Endothelial cell (in vitro differentiated cells): ENCODE results near the gene PHF2. TPM values are rescaled to one million over a fixed set of nuclear protein-coding genes. Genes with fewer than 3 reads are reported as not detected.

Experiments
- DNase-seq: peaks from one replicate; pipeline ENCODE4 v3.0.0; 2021; ENCODE audit warnings: low spot score
- H3K27ac Mint-ChIP-seq: one replicate; pipeline ENCODE4 v1.8.0; 2021; ENCODE audit warnings: mixed read lengths, inconsistent platforms; ENCODE audit not compliant: unreplicated experiment
- H3K27me3 Mint-ChIP-seq: one replicate; pipeline ENCODE4 v1.8.0; 2021; ENCODE audit warnings: mild to moderate bottlenecking, moderate library complexity, mixed read lengths, inconsistent platforms; ENCODE audit not compliant: unreplicated experiment
- H3K36me3 Mint-ChIP-seq: one replicate; pipeline ENCODE4 v1.8.0; 2021; ENCODE audit warnings: mild to moderate bottlenecking, low read depth, mixed read lengths, inconsistent platforms; ENCODE audit not compliant: unreplicated experiment
- H3K4me1 Mint-ChIP-seq: one replicate; pipeline ENCODE4 v1.8.0; 2021; ENCODE audit warnings: mild to moderate bottlenecking, mixed read lengths, inconsistent platforms; ENCODE audit not compliant: unreplicated experiment
- H3K4me3 Mint-ChIP-seq: one replicate; pipeline ENCODE4 v1.8.0; 2021; ENCODE audit warnings: mild to moderate bottlenecking, mixed read lengths, inconsistent platforms; ENCODE audit not compliant: unreplicated experiment
- H3K9me3 Mint-ChIP-seq: one replicate; pipeline ENCODE4 v1.8.0; 2021; ENCODE audit warnings: mixed read lengths, inconsistent platforms; ENCODE audit not compliant: unreplicated experiment
- total RNA-seq: library from RNA; stranded (reverse); fragmentation: NEBNext Ultra II Directional; extraction: Animal tissue kit (Norgen Biotek cat#: 25700); gene quantifications from one replicate; pipeline ENCODE4 v1.2.1, GENCODE V29; 2021; ENCODE audit not compliant: unreplicated experiment
- TF ChIP-seq, protein P1 (sequence below): fragments of 200-600 bp; sonication (generic); IDR thresholded peaks from one replicate; pipeline ENCODE4 v1.5.0; 2021; ENCODE audit warnings: antibody characterized with exemption; ENCODE audit not compliant: unreplicated experiment

PHF2 gene
- total RNA-seq, 1 donor from 2014 or later = 20.9 TPM

DNA sequence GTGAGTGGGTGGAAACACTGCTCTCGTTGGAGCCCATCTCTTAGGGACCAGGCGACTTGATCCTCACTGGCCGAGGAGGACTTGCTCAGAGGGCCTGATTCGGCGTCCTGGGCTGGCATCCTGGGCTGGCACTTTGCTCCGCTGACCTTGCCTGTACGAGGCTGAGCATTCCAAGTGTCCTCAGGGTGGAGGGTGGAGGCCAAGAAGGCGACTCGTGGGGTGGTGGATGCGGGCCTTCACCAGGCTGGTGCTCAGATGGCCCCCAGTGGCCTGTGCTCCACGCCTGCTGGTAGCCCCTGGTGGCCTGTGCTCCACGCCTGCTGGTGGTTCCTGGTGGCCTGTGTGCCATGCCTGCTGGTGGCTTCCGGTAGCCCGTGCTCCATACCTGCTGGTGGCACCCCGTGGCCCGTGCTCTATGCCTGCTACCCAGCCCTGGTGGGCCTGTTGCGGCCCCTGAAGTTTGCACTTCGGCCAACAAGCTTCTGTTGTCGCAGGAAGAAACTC lies 42.9 kb downstream of the PHF2 start:
- Mint-ChIP-seq H3K4me1 (no peaks in the 10 kb centered on the region), H3K36me3 (no peaks in the 10 kb centered on the region), H3K27ac (no peak overlapping the region), H3K4me3 (no peak overlapping the region), H3K9me3 (no peaks in the 10 kb centered on the region), H3K27me3 (peaks cover 2% of the 10 kb centered on the region)
- TF ChIP-seq, protein P1, sequence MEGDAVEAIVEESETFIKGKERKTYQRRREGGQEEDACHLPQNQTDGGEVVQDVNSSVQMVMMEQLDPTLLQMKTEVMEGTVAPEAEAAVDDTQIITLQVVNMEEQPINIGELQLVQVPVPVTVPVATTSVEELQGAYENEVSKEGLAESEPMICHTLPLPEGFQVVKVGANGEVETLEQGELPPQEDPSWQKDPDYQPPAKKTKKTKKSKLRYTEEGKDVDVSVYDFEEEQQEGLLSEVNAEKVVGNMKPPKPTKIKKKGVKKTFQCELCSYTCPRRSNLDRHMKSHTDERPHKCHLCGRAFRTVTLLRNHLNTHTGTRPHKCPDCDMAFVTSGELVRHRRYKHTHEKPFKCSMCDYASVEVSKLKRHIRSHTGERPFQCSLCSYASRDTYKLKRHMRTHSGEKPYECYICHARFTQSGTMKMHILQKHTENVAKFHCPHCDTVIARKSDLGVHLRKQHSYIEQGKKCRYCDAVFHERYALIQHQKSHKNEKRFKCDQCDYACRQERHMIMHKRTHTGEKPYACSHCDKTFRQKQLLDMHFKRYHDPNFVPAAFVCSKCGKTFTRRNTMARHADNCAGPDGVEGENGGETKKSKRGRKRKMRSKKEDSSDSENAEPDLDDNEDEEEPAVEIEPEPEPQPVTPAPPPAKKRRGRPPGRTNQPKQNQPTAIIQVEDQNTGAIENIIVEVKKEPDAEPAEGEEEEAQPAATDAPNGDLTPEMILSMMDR = no peak
- DNase-seq = no peak

DNA sequence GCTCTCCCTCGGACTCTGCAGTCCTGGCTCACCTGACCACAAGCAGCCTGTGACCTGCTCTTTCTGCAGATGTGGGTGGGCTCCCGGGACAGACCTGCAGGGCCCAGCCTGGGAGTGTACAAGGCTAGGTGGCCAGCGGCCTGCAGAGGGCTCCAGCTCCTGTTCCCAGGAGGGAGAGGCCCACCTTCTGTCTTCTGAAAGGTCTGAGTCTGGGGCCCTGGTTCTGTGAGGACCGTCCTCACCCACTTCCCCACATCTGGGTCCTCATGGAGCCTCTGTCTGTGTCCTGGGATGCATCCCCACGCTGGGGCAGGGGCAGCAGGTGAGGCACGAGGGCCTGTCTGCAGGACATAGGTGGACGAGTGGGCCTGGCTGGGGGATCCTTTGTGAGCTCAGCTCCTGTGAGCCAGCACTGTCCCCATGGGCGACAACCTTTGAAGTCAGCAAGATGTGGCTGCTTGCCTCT lies 43.7 kb downstream of the PHF2 start:
- peaks cover 2% of the 10 kb centered on the region for H3K27me3 Mint-ChIP-seq
- no peaks in the 10 kb centered on the region for H3K9me3 Mint-ChIP-seq
- DNase-seq = no peak
- H3K36me3 Mint-ChIP-seq = no peaks in the 10 kb centered on the region
- TF ChIP-seq, protein P1 = no peak
- no peaks in the 10 kb centered on the region for H3K4me1 Mint-ChIP-seq
- no peak overlapping the region for H3K4me3 Mint-ChIP-seq
- no peak overlapping the region for H3K27ac Mint-ChIP-seq

DNA sequence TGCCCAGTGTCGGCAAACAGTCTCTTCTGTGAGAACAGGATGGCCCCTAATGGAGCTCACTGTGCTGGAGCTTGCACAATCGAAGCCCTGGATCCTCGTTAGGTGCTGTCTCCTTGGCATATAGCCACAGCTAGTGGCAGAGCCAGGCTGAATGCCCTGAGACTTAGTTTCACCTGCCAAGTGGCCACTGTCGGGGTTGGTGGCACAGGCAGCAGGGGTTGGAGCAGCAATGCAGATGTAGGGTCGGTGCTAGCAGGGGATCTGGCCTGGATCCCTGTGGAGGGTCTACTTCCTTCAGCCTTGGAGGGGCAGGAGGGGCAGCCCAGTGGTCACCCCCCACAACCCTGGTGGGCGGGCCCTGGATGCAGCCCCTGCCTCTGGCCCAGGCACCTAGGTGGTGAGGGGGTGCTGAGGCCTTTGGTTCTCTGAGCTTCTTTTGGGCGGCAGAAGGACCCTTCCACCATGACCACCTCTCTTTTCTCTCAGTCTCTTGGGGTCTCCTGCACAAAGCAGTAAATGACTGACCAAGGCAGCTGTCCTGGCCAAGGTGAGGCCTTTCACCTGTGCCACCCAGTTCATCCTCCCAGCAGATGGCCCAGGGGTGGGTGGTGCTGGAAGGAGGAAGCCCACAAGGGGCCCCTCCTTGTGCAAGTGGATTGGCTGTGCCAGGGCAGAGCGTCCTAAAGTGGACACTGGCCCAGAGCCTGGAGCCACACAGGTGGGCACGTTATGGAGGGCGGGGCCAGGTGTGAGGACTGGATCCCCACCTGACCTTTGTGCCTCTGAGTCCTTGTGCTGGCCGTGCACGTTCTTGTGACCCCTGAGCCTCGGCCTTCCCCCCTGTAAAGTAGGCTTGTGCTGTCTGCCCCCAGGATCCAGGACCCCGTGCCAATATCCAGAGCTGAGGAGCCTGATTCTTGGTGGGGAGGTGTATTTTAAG lies 44.8 kb downstream of the PHF2 start:
- no peaks in the 10 kb centered on the region for H3K36me3 Mint-ChIP-seq
- TF ChIP-seq, protein P1 = no peak
- H3K4me1 Mint-ChIP-seq = no peaks in the 10 kb centered on the region
- DNase-seq = no peak
- no peak overlapping the region for H3K27ac Mint-ChIP-seq
- H3K9me3 Mint-ChIP-seq = no peaks in the 10 kb centered on the region
- H3K4me3 Mint-ChIP-seq = no peak overlapping the region
- peaks cover 2% of the 10 kb centered on the region for H3K27me3 Mint-ChIP-seq

DNA sequence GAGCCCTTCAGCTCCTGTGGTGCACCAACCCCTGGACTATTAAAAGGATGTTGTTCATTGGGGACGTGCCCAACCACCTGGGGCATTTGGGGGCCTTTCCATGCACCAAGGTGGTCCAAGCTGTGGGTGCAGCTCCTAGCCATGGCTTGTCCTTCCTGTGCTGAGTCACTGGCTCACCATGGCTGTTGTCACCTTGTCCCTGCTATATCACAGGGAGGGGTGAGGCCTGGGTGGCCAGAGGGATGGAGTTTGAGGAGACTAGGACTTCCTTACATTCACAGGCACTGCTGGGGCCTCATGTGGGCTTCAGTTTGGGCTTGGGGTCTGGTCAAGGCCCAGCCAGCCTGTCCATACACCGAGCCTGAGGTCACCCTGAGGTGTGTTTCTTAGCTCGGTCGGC lies 45.5 kb downstream of the PHF2 start:
- H3K27me3 Mint-ChIP-seq = peaks cover 2% of the 10 kb centered on the region
- H3K4me1 Mint-ChIP-seq = no peaks in the 10 kb centered on the region
- no peak for DNase-seq
- no peak overlapping the region for H3K27ac Mint-ChIP-seq
- no peak overlapping the region for H3K4me3 Mint-ChIP-seq
- H3K36me3 Mint-ChIP-seq = no peaks in the 10 kb centered on the region
- no peaks in the 10 kb centered on the region for H3K9me3 Mint-ChIP-seq
- TF ChIP-seq, protein P1 = no peak

DNA sequence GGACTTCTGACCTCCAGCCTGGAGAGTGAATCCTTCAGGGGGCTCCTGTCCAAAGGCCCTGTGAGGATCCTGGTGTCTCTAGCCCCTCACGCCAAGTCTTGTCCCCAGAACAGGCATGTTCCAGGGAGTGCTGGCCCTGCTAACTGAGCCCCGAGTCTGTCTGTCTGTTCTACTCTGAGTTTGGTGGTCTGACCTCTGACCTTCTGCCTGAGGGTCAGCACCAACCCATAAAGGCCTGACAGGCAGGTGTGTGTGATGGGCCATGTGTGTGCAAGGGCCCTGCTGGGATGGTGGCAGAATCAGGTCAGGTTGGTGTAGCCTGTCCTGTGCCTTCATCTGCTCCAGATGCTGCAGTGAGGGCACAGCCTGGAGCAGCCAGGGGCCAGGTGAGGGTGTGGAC lies 46.3 kb downstream of the PHF2 start:
- Mint-ChIP-seq H3K9me3 (no peaks in the 10 kb centered on the region), H3K36me3 (peaks cover 3% of the 10 kb centered on the region), H3K4me1 (no peaks in the 10 kb centered on the region), H3K4me3 (no peak overlapping the region), H3K27me3 (peaks cover 2% of the 10 kb centered on the region), H3K27ac (no peak overlapping the region)
- DNase-seq = no peak
- TF ChIP-seq, protein P1 = no peak
